ENCODE measurements around the gene POLD1.

- TF ChIP-seq REST (IDR thresholded peaks at IDR 0.05; ENCODE audit: insufficient replicate concordance, low read depth) (no peak), CTCF (IDR thresholded peaks at IDR 0.05; ENCODE audit: insufficient read depth, low read length) (no peak)
Measured at GRCh38 chr19:50455992-50456391, 71.8 kb downstream of the POLD1 start.

Measured in HL-60 (cell line).